HCT116 (cell line): Measurements from ENCODE around the gene GMNN. TPM values are rescaled to one million over a fixed set of nuclear protein-coding genes. Genes with fewer than 3 reads are reported as not detected.

Source experiments
- ATAC-seq: fragments of 200-7000 bp; cut with Tn5 transposase; 2 replicates; pipeline ENCODE4 v1.9.1; 2020; ENCODE audit warnings: mild to moderate bottlenecking, moderate library complexity
- BruUV-seq: library from RNA; stranded (reverse); fragments of 400-500 nt; replicated peaks from 2 replicates; lab custom pipeline; 2021; lab: Mats Ljungman, UMichigan
- CTCF ChIA-PET: fragments of 300-600 bp; sonication (Branson Sonifier 250); formaldehyde crosslinking; loops from one replicate; lab custom pipeline; 2021; ENCODE audit warnings: antibody characterized with exemption; lab: Charles Lee
- POLR2A ChIA-PET: fragments of 300-600, 350-600 bp; sonication (Branson Sonifier 250); formaldehyde crosslinking; loops from one replicate; lab custom pipeline; 2021; ENCODE audit warnings: antibody characterized with exemption; lab: Charles Lee
- RAD21 ChIA-PET, 2 experiments: fragments of 300-600 bp; sonication (Branson Sonifier 250); formaldehyde crosslinking; loops; one replicate each; lab custom pipeline; 2023; ENCODE audit warnings: low total read pairs in 2 of 2; ENCODE audit not compliant: uncharacterized antibody in 2 of 2, unreplicated experiment in 2 of 2, low non-redundant PET in 1 of 2; lab: Charles Lee
- DNase-seq: peaks from one replicate; pipeline ENCODE4 v3.0.0-alpha.2; 2010; ENCODE audit warnings: low read depth, low spot score
- H2AFZ ChIP-seq: fragments of 200-600 bp; shearing (Covaris generic), sonication (generic); 2 replicates; pipeline ENCODE4 v1.6.1; 2017; ENCODE audit warnings: low read depth, mixed run types, mixed read lengths, antibody characterized with exemption, low read length; ENCODE audit not compliant: poor library complexity, severe bottlenecking
- H3K27ac ChIP-seq: 2 replicates; pipeline ENCODE4 v1.5.1; 2012; ENCODE audit warnings: low read depth, low read length
- H3K27me3 ChIP-seq: fragments of 200-600 bp; sonication (generic); 2 replicates; pipeline ENCODE4 v1.6.1; 2016; ENCODE audit warnings: mixed run types, low read length, mixed read lengths; ENCODE audit not compliant: insufficient read depth
- H3K36me3 ChIP-seq, 2 experiments: fragments of 200-500 bp in 1 of 2; fragments of 200-600 bp in 1 of 2; sonication (Bioruptor generic) in 1 of 2; sonication (generic) in 1 of 2; 2 replicates each; pipeline versions ENCODE4 v1.5.1 to v1.6.1; 2014 to 2016; ENCODE audit warnings: low read length in 2 of 2, inconsistent platforms in 1 of 2, mixed read lengths in 1 of 2, mixed run types in 1 of 2; ENCODE audit not compliant: insufficient read depth in 2 of 2, control insufficient read depth in 1 of 2
- H3K4me1 ChIP-seq, 2 experiments: fragments of 200-600 bp in 1 of 2; sonication (generic) in 1 of 2; 2 replicates each; pipeline versions ENCODE4 v1.5.1 to v1.6.1; 2012 to 2017; ENCODE audit warnings: low read length in 2 of 2, inconsistent platforms in 1 of 2, mild to moderate bottlenecking in 1 of 2, mixed read lengths in 1 of 2, mixed run types in 1 of 2, moderate library complexity in 1 of 2; ENCODE audit not compliant: insufficient read depth in 2 of 2, control insufficient read depth in 1 of 2
- H3K4me2 ChIP-seq: fragments of 200-600 bp; sonication (generic); 2 replicates; pipeline ENCODE4 v1.6.1; 2017; ENCODE audit warnings: mixed run types, low read length, mixed read lengths
- H3K4me3 ChIP-seq, 2 experiments: fragments of 200-600 bp in 1 of 2; sonication (generic) in 1 of 2; replicated peaks in 1 of 2; 2 replicates each; pipeline ENCODE4 v1.5.1; 2011 to 2016; ENCODE audit warnings: low read length in 2 of 2, control low read depth in 1 of 2, low read depth in 1 of 2, mild to moderate bottlenecking in 1 of 2, mixed read lengths in 1 of 2, mixed run types in 1 of 2
- H3K79me2 ChIP-seq: fragments of 200-600 bp; sonication (generic); 2 replicates; pipeline ENCODE4 v1.6.1; 2017; ENCODE audit warnings: mild to moderate bottlenecking, mixed run types, low read length, moderate library complexity, mixed read lengths; ENCODE audit not compliant: insufficient read depth
- H3K9ac ChIP-seq: fragments of 200-600 bp; sonication (generic); 2 replicates; pipeline ENCODE4 v1.6.1; 2016; ENCODE audit warnings: low read length, mixed read lengths
- H3K9me2 ChIP-seq: fragments of 200-600 bp; sonication (generic), shearing (Covaris generic); 2 replicates; pipeline ENCODE4 v1.6.1; 2017; ENCODE audit warnings: mixed run types, mild to moderate bottlenecking, moderate library complexity; ENCODE audit not compliant: insufficient read depth
- H3K9me3 ChIP-seq, 2 experiments: fragments of 200-500 bp in 1 of 2; fragments of 200-600 bp in 1 of 2; sonication (Bioruptor generic) in 1 of 2; sonication (generic) in 1 of 2; 2 replicates each; pipeline ENCODE4 v1.6.1; 2014 to 2017; ENCODE audit warnings: low read length in 2 of 2, mixed read lengths in 2 of 2, inconsistent platforms in 1 of 2, low read depth in 1 of 2, mild to moderate bottlenecking in 1 of 2, mixed run types in 1 of 2, moderate library complexity in 1 of 2; ENCODE audit not compliant: control insufficient read depth in 1 of 2, insufficient read depth in 1 of 2
- H4K20me1 ChIP-seq: fragments of 200-600 bp; sonication (generic), shearing (Covaris generic); 2 replicates; pipeline ENCODE4 v1.6.1; 2017; ENCODE audit warnings: mixed run types, mild to moderate bottlenecking, moderate library complexity; ENCODE audit not compliant: insufficient read depth
- CBX3 ChIP-seq: IDR thresholded peaks from 2 replicates; pipeline ENCODE4 v1.6.1; 2012; ENCODE audit warnings: low read depth
- EGR1 ChIP-seq: IDR thresholded peaks from 2 replicates; pipeline ENCODE4 v1.6.1; 2012; ENCODE audit warnings: low read depth
- ELF1 ChIP-seq: IDR thresholded peaks from 2 replicates; pipeline ENCODE4 v1.6.1; 2012; ENCODE audit warnings: low read depth, borderline replicate concordance
- EZH2 ChIP-seq: fragments of 200-600 bp; sonication (generic); IDR thresholded peaks from 2 replicates; pipeline ENCODE4 v1.6.1; 2017; ENCODE audit warnings: antibody characterized with exemption, mixed run types
- EZH2phosphoT487 ChIP-seq: fragments of 200-600 bp; IDR thresholded peaks from 2 replicates; pipeline ENCODE4 v1.6.1; 2018; ENCODE audit warnings: antibody characterized with exemption, borderline replicate concordance
- FOSL1 ChIP-seq: IDR thresholded peaks from 2 replicates; pipeline ENCODE4 v1.6.1; 2012; ENCODE audit warnings: low read depth
- SIN3A ChIP-seq: IDR thresholded peaks from 2 replicates; pipeline ENCODE4 v1.6.1; 2012; ENCODE audit warnings: low read depth
- SP1 ChIP-seq: IDR thresholded peaks from 2 replicates; pipeline ENCODE4 v1.6.1; 2012; ENCODE audit warnings: low read depth
- SRF ChIP-seq: IDR thresholded peaks from 2 replicates; pipeline ENCODE4 v1.6.1; 2012; ENCODE audit warnings: low read depth
- TCF7L2 ChIP-seq: IDR thresholded peaks from 2 replicates; pipeline ENCODE4 v1.7.0; 2011; ENCODE audit warnings: borderline replicate concordance, inconsistent platforms; ENCODE audit not compliant: insufficient read depth, insufficient read length; ENCODE audit errors: extremely low read depth
- YY1 ChIP-seq: IDR thresholded peaks from 2 replicates; pipeline ENCODE4 v1.6.1; 2011; ENCODE audit warnings: low read length, low read depth, moderate library complexity, mild to moderate bottlenecking; ENCODE audit not compliant: insufficient replicate concordance; ENCODE audit errors: extremely low read depth
- intact Hi-C: fragments of 100-400 bp; cut with micrococcal nuclease; formaldehyde crosslinking; loops from 2 replicates; pipeline ENCODE4 v1.10.0; 2022
- total RNA-seq: library from RNA; stranded (reverse); gene quantifications from one replicate; pipeline ENCODE4 v1.2.1, GENCODE V29; 2021; ENCODE audit not compliant: unreplicated experiment
- TF ChIP-seq, protein P1 (sequence below): IDR thresholded peaks from 2 replicates; pipeline ENCODE4 v1.6.1; 2012
- TF ChIP-seq, protein P2 (sequence below): IDR thresholded peaks from 2 replicates; pipeline ENCODE4 v1.6.1; 2012
- TF ChIP-seq, protein P3 (sequence below), 3 experiments: fragments of 200-600 bp in 1 of 3; sonication (generic) in 1 of 3; IDR thresholded peaks in 2 of 3; conservative IDR thresholded peaks in 1 of 3; 2 replicates each; pipeline ENCODE4 v1.5.1; 2012 to 2017; ENCODE audit warnings: low read depth in 2 of 3, low read length in 2 of 3, antibody characterized with exemption in 1 of 3, borderline replicate concordance in 1 of 3, control low read depth in 1 of 3, mild to moderate bottlenecking in 1 of 3, mixed read lengths in 1 of 3, mixed run types in 1 of 3, moderate library complexity in 1 of 3; ENCODE audit not compliant: insufficient read depth in 1 of 3
- TF ChIP-seq, protein P4 (sequence below): IDR thresholded peaks from 2 replicates; pipeline ENCODE4 v1.6.1; 2011; ENCODE audit warnings: mild to moderate bottlenecking, low read length, moderate library complexity; ENCODE audit not compliant: insufficient replicate concordance; ENCODE audit errors: extremely low read depth

GMNN gene
- total RNA-seq, 1 experiment from 2014 or later, result 54.9 TPM

DNA sequence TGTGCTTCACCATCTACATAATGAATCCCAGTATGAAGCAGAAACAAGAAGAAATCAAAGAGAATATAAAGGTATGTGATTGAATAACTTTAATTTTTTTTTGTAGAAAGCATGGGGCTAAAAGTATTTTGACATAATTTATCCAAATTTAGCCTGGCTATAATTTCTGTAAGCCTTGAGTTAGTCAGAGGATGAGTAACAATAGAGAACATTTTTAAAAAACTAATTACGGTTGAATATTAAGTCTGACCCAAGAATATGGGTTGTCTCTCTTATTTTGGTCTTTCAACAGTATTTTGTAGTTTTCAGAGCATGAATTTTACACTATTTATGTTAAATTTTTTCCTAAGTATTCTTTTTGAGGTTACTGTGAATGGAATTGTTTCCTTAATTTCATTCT lies 2.5 kb downstream of the GMNN start:
- no peak for DNase-seq
- ATAC-seq, result no peak
- H3K79me2 ChIP-seq, result peaks cover 69% of the 10 kb centered on the region
- H3K36me3 ChIP-seq, result peaks cover 21 to 37% of the 10 kb centered on the region in 2 experiments; a peak in 3 of 4 replicates
- CTCF ChIA-PET, result no interaction called here
- RAD21 ChIA-PET, result no interaction called here
- BruUV-seq, result no TSS peak
- no peak overlapping the region for H3K27ac ChIP-seq
- H3K9ac ChIP-seq, result no peak overlapping the region
- intact Hi-C loops, result loop anchor here (10.0 kb wide), 1 partner anchor 372 kb away; the partner anchor contains the start of gene MRS2
- POLR2A ChIA-PET, result no interaction called here
- no peaks in the 10 kb centered on the region for H3K27me3 ChIP-seq
- no peak overlapping the region for H3K4me3 ChIP-seq
- no peaks in the 10 kb centered on the region for H3K9me3 ChIP-seq
- no peaks in the 10 kb centered on the region for H3K9me2 ChIP-seq
- peaks cover 16% of the 10 kb centered on the region; the same call in 1 of the 2 replicates for H4K20me1 ChIP-seq
- peak overlapping the region; percentile 94; the same call in 1 of the 2 replicates for H3K4me2 ChIP-seq
- TF ChIP-seq, protein P1, sequence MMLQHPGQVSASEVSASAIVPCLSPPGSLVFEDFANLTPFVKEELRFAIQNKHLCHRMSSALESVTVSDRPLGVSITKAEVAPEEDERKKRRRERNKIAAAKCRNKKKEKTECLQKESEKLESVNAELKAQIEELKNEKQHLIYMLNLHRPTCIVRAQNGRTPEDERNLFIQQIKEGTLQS, result no peak
- TF ChIP-seq TCF7L2, result no peak
- TF ChIP-seq FOSL1, result no peak
- no peak overlapping the region for H2AFZ ChIP-seq
- H3K4me1 ChIP-seq, result peaks cover 6 to 19% of the 10 kb centered on the region in 2 experiments; a peak in 3 of 4 replicates

DNA sequence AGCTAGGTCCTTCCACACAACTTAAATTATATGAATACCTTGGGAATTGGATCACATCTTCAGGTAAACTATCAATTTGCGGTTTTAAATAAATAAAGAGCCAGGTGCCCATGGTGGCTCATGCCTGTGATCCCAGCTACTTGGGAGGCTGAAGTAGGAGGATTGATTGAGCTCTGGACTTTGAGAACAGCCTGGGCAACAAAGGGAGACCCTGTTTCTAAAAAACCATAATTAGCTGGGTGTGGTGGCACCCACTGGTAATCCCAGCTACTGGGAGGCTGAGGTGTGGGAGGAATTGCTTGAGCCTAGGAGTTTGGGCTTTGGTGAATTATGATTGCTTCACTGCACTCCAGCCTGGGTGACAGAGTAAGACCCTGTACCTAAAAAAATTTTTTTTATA lies 3.4 kb downstream of the GMNN start:
- RAD21 ChIA-PET, result no interaction called here
- no peak for TF ChIP-seq TCF7L2
- TF ChIP-seq, protein P2, sequence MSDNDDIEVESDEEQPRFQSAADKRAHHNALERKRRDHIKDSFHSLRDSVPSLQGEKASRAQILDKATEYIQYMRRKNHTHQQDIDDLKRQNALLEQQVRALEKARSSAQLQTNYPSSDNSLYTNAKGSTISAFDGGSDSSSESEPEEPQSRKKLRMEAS, result no peak
- TF ChIP-seq SP1, result no peak
- TF ChIP-seq, protein P3, sequence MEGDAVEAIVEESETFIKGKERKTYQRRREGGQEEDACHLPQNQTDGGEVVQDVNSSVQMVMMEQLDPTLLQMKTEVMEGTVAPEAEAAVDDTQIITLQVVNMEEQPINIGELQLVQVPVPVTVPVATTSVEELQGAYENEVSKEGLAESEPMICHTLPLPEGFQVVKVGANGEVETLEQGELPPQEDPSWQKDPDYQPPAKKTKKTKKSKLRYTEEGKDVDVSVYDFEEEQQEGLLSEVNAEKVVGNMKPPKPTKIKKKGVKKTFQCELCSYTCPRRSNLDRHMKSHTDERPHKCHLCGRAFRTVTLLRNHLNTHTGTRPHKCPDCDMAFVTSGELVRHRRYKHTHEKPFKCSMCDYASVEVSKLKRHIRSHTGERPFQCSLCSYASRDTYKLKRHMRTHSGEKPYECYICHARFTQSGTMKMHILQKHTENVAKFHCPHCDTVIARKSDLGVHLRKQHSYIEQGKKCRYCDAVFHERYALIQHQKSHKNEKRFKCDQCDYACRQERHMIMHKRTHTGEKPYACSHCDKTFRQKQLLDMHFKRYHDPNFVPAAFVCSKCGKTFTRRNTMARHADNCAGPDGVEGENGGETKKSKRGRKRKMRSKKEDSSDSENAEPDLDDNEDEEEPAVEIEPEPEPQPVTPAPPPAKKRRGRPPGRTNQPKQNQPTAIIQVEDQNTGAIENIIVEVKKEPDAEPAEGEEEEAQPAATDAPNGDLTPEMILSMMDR (IDR thresholded peaks at IDR 0.05 in 2 of 3, conservative IDR thresholded peaks at IDR 0.05 in 1 of 3; ENCODE audit: borderline replicate concordance in 1 of 3, insufficient read depth in 1 of 3, low read depth in 2 of 3, low read length in 2 of 3), result no peak
- no peak for TF ChIP-seq EZH2phosphoT487
- TF ChIP-seq, protein P4, sequence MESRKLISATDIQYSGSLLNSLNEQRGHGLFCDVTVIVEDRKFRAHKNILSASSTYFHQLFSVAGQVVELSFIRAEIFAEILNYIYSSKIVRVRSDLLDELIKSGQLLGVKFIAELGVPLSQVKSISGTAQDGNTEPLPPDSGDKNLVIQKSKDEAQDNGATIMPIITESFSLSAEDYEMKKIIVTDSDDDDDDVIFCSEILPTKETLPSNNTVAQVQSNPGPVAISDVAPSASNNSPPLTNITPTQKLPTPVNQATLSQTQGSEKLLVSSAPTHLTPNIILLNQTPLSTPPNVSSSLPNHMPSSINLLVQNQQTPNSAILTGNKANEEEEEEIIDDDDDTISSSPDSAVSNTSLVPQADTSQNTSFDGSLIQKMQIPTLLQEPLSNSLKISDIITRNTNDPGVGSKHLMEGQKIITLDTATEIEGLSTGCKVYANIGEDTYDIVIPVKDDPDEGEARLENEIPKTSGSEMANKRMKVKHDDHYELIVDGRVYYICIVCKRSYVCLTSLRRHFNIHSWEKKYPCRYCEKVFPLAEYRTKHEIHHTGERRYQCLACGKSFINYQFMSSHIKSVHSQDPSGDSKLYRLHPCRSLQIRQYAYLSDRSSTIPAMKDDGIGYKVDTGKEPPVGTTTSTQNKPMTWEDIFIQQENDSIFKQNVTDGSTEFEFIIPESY, result no peak
- TF ChIP-seq EZH2, result no peak
- TF ChIP-seq, protein P1, result no peak
- no peak for TF ChIP-seq YY1
- no peak for TF ChIP-seq SIN3A
- no peak for TF ChIP-seq FOSL1
- no peak for TF ChIP-seq SRF
- no peak for TF ChIP-seq ELF1
- TF ChIP-seq CBX3, result no peak
- no peak for TF ChIP-seq EGR1

More for the DNA sequence above, 3.4 kb downstream of the GMNN start:
- H3K27ac ChIP-seq, result no peak overlapping the region
- ChIA-PET POLR2A (no interaction called here), CTCF (no interaction called here)
- ATAC-seq (no peak), DNase-seq (no peak)
- no peaks in the 10 kb centered on the region for H3K9me3 ChIP-seq
- H3K4me1 ChIP-seq, result peaks cover 6 to 19% of the 10 kb centered on the region in 2 experiments; a peak in 3 of 4 replicates
- H3K9ac ChIP-seq, result no peak overlapping the region
- BruUV-seq, result no TSS peak
- no peaks in the 10 kb centered on the region for H3K27me3 ChIP-seq
- no peak overlapping the region for H3K4me2 ChIP-seq
- H3K79me2 ChIP-seq, result peaks cover 75% of the 10 kb centered on the region
- no peaks in the 10 kb centered on the region for H3K9me2 ChIP-seq
- intact Hi-C loops, result loop anchor here (10.0 kb wide), 1 partner anchor 373 kb away; the partner anchor contains the start of gene MRS2
- H2AFZ ChIP-seq, result no peak overlapping the region
- no peak overlapping the region for H3K4me3 ChIP-seq
- peaks cover 30 to 44% of the 10 kb centered on the region in 2 experiments; a peak in 3 of 4 replicates for H3K36me3 ChIP-seq
- peaks cover 16% of the 10 kb centered on the region; the same call in 1 of the 2 replicates for H4K20me1 ChIP-seq
